C4-2B (cell line): Measurements from ENCODE around the gene AMIGO3.

Experiments
- CTCF ChIP-seq: fragments of 450-650 bp; conservative IDR thresholded peaks from 2 replicates; pipeline ENCODE4 v1.5.1; 2017; ENCODE audit warnings: mild to moderate bottlenecking
- ZFX ChIP-seq: fragments of 450-650 bp; IDR thresholded peaks from 2 replicates; pipeline ENCODE4 v1.6.1; 2017

GRCh38 chr3:49675912-49676311, 43.6 kb downstream of the AMIGO3 start:
- no peak for TF ChIP-seq CTCF
- TF ChIP-seq ZFX, result no peak
